DMS79 (cell line): Measurements from ENCODE around the gene MPPED2.

Experiments used
- DNase-seq: peaks from one replicate; lab custom pipeline; 2025; lab: John Stamatoyannopoulos, UW

MPPED2 gene

GRCh38 chr11:30487200-30487898 is 98.8 kb downstream of the MPPED2 start:
- no peak for DNase-seq

- no peak for DNase-seq
These were observed 100.4 kb downstream of the MPPED2 start for GRCh38 chr11:30485756-30486155.

DNA sequence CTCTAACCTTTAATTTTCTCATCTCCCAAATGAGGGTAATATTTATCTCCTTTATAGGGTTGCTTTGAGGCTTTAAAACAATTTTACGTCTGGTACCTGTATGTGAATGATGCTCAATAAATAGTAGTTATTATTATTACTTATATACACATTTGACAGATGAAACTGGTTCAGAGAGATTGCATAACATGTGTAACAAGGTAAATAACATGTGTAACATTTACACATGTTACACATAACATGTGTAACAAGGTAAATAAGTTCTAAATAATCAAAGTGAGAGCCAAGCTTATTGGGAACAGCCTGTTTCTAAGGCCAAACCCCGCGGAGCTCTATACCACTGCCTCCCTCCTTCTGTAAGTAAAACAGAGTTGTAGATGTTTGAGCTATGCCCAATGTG is 100.9 kb downstream of the MPPED2 start:
- no peak for DNase-seq

DNA sequence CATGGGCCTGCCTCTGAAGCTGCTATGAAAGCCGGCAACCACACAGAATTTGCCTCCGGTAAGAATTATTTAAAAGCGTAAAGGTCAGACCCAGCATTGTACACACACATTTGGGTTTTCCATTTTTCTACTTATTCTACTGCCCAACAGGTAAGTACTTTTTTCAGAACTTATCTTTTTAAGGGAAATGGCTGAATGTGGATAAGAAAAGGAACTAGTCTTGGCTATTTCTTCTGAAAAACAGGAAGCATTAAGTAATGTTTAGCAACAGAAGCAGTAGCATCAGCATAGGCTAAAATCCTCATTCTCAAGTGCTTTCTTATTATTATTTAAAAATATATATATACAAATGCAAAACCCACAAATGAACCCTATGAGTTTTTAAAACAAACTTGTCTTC is 103.1 kb downstream of the MPPED2 start:
- DNase-seq: no peak

- DNase-seq: no peak
These were observed 104.4 kb downstream of the MPPED2 start for GRCh38 chr11:30481796-30482195.

GRCh38 chr11:30481330-30481729 is 104.8 kb downstream of the MPPED2 start:
- no peak for DNase-seq

DNA sequence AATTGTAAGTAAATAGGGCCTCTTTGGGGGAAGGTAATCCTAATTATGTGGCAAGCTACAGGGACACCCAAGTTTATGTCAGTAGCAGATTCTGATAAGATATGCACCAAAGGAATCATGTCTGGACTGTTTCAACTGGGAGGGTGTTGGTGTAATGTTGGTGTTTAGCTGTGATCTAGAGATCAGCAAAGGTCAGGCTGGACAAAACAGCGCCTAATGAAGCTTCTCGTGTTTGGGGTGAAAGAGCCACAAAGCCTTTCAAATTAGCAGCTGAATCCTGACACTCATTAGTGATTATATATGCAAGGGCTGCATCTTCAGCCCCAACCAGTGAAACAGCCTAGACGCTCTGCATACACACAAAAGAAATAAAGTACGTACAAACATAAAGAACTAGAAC is 106.3 kb downstream of the MPPED2 start:
- no peak for DNase-seq

- DNase-seq: no peak
These were observed 107.2 kb downstream of the MPPED2 start for GRCh38 chr11:30478923-30479322.

GRCh38 chr11:30477061-30477460 is 109.1 kb downstream of the MPPED2 start:
- DNase-seq: no peak

- no peak for DNase-seq
These were observed 111.8 kb downstream of the MPPED2 start for GRCh38 chr11:30474151-30474954.

- no peak for DNase-seq
These were observed 114.9 kb downstream of the MPPED2 start for GRCh38 chr11:30471244-30471643.

DNA sequence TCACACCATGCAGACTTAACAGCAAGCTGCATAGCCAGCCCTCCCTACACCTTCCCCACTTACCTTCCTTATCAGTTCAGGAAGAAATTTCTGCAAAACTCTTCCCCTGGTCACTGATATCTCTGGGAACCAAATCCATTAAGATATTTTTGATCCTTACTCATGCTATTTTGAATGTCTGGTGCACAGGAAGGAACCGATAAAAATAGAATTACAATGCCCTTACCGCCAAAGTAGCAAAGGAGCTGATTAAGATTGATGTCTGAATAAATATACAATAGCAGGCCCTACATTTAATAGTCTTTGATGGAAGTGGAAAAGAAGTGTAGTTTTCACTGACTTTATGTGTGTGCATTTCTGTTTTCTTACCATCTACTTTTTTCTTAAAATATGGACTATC is 117.3 kb downstream of the MPPED2 start:
- no peak for DNase-seq

DNA sequence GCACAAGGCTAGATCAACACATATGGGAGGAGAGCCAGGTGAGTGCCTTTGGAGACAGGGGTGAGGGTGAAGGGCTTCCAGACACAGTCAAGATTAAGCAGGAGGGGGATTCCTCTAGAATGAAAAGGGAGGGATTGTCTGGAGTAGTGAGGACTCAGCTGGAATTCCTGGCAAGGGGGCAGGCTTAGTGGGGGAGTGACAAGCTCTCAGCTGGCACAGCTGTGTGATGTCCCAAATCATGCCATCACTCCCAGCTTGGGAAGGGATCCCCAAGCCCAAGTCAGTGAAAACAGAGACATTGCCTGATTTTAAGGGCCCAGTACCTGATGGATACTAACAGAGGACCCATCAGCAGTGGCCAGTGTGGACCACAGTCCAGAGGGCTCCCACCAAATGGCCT is 119.0 kb downstream of the MPPED2 start:
- DNase-seq: no peak

DNA sequence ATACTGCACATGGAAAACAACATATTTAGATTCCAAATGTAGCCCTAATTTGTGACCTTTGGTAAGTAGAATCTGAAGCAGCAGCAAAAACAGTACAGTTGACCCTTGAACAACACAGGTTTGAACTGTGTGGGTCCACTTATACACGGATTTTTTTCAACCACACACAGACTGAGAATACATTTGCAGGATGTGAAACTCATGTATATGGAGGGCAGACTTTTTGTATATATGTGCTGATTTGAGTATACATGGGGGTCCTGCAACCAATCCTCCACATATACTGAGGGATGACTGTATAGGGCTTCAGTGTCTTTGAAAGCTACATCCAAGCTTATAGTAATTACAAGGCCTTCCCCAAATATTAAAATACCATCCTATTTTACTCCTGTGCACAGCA is 120.5 kb downstream of the MPPED2 start:
- no peak for DNase-seq

DNA sequence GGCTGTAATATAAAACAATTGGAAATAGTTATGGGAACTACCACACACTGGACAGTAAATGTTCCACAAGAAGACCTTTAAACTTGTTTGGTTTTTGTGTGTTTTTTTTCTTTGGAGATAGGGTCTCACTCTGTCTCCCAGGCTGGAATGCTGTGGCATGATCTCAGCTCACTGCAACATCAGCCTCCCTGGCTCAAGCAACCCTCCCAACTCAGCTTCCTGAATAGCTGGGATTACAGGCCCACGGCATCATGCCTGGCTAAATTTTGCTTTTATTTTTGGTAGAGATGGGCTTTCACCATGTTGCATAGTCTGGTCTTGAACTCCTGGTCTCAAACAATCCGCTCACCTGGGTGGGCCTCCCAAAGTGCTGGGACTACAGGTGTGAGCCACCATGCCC is 121.0 kb downstream of the MPPED2 start:
- no peak for DNase-seq

DNA sequence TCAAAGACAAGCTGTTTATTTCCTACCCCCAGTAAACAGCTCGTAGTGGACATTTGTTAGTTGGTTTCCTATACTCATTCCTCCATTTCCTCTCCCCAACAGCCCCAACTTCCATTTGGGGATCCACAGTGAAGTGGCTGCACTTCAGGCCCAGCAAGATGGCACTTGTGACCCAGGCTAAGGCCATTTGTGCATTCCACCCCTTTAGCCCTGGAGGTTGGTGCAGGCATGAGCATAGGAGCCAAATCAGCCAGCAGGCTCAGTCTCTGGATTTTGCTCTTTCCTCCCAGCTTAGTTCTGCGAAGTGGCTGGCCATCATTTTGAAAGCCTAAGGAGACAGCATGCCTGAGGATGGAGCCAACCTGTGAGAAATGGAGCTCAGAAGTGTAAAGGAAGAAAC is 122.9 kb downstream of the MPPED2 start:
- DNase-seq: no peak

- no peak for DNase-seq
These were observed 123.7 kb downstream of the MPPED2 start for GRCh38 chr11:30462421-30462820.

- DNase-seq: no peak
These were observed 126.3 kb downstream of the MPPED2 start for GRCh38 chr11:30459821-30460220.

DNA sequence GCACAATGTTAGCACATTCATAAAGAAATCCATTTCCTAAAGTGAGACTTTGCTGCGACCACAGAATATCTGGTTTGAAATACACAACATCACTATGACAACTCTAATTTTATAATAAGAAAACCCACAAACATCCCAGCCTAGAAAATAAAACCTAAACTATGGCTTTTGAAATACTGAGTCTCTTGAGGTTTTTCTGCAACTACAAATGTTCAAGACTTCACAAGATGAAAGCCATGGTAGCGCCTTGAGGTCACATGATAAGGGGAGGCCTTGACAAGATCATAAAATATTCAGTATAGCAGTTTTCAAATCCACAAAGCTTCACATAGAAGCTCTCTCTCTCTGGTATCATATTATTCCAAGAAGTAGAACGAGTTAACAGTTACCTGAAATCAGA is 126.8 kb downstream of the MPPED2 start:
- no peak for DNase-seq

GRCh38 chr11:30458541-30458940 is 127.6 kb downstream of the MPPED2 start:
- DNase-seq: no peak

- DNase-seq: no peak
These were observed 129.1 kb downstream of the MPPED2 start for GRCh38 chr11:30457087-30457486.

- DNase-seq: no peak
These were observed 131.1 kb downstream of the MPPED2 start for GRCh38 chr11:30455025-30455424.

GRCh38 chr11:30454541-30454940 is 131.6 kb downstream of the MPPED2 start:
- no peak for DNase-seq

DNA sequence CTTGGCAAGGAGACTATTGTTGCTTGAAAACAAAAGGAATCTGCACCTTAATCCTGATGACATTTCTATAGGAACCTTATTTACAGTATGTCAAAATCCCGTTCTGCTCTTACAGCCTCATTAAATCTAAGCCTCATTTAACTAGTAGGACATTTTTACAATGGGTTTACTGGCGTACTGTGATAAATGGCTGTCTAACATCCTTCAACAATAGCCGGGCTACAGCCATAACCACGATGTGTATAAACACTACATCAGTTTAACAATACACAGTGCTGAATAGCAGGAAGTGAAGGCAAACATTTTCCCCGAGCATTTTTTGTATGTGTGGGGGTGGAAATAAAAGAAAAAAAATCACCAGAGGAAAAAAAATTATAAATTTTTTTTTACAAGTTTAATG is 132.0 kb downstream of the MPPED2 start:
- no peak for DNase-seq
